Muscle layer of duodenum (tissue), 2 donors: ENCODE data around the gene HDC.

Experiments used
- H3K27ac ChIP-seq: one replicate; pipeline ENCODE4 v1.7.0; 2013; ENCODE audit warnings: mild to moderate bottlenecking, low read length
- H3K27me3 ChIP-seq: one replicate; pipeline ENCODE4 v1.7.0; 2013; ENCODE audit warnings: low read depth, mild to moderate bottlenecking, control low read depth, low read length
- H3K36me3 ChIP-seq, 2 donors: one replicate each; pipeline ENCODE4 v1.7.0; 2013; ENCODE audit warnings: low read length in 2 of 2, control low read depth in 1 of 2, mild to moderate bottlenecking in 1 of 2; ENCODE audit not compliant: insufficient read depth in 2 of 2, control insufficient read depth in 1 of 2
- H3K4me1 ChIP-seq, 2 donors: one replicate each; pipeline ENCODE4 v1.7.0; 2013; ENCODE audit warnings: low read length in 2 of 2, mild to moderate bottlenecking in 2 of 2, control low read depth in 1 of 2, moderate library complexity in 1 of 2; ENCODE audit not compliant: insufficient read depth in 2 of 2, control insufficient read depth in 1 of 2
- H3K4me3 ChIP-seq, 2 donors: one replicate each; pipeline ENCODE4 v1.7.0; 2013; ENCODE audit warnings: low read length in 2 of 2, low read depth in 1 of 2, mild to moderate bottlenecking in 1 of 2
- H3K9me3 ChIP-seq, 2 donors: one replicate each; pipeline ENCODE4 v1.7.0; 2013; ENCODE audit warnings: low read length in 2 of 2, control low read depth in 1 of 2, mild to moderate bottlenecking in 1 of 2; ENCODE audit not compliant: control insufficient read depth in 1 of 2
- donor health status: healthy.

The HDC gene

GRCh38 chr15:50241684-50242450 is 23.7 kb downstream of the HDC start:
- H3K27ac ChIP-seq: no peak overlapping the region
- H3K4me1 ChIP-seq: no peaks in the 10 kb centered on the region
- no peaks in the 10 kb centered on the region for H3K9me3 ChIP-seq
- H3K4me3 ChIP-seq: no peak overlapping the region
- no peaks in the 10 kb centered on the region for H3K36me3 ChIP-seq
- H3K27me3 ChIP-seq: no peaks in the 10 kb centered on the region

- H3K4me3 ChIP-seq: no peak overlapping the region
- H3K27ac ChIP-seq: no peak overlapping the region
- H3K36me3 ChIP-seq: no peaks in the 10 kb centered on the region
- no peaks in the 10 kb centered on the region for H3K27me3 ChIP-seq
- no peaks in the 10 kb centered on the region for H3K9me3 ChIP-seq
- no peaks in the 10 kb centered on the region for H3K4me1 ChIP-seq
These were observed 27.3 kb downstream of the HDC start for GRCh38 chr15:50238255-50238654.

GRCh38 chr15:50236433-50236832 is 29.1 kb downstream of the HDC start:
- no peaks in the 10 kb centered on the region for H3K36me3 ChIP-seq
- H3K27ac ChIP-seq: no peak overlapping the region
- no peaks in the 10 kb centered on the region for H3K27me3 ChIP-seq
- H3K9me3 ChIP-seq: no peaks in the 10 kb centered on the region
- H3K4me1 ChIP-seq: no peaks in the 10 kb centered on the region
- no peak overlapping the region for H3K4me3 ChIP-seq

- Histone ChIP-seq H3K36me3 (no peaks in the 10 kb centered on the region), H3K9me3 (no peaks in the 10 kb centered on the region), H3K27ac (no peak overlapping the region), H3K4me3 (no peak overlapping the region), H3K4me1 (no peaks in the 10 kb centered on the region), H3K27me3 (no peaks in the 10 kb centered on the region)
These were observed 29.7 kb downstream of the HDC start for GRCh38 chr15:50235794-50236193.

GRCh38 chr15:50234764-50235163 is 30.8 kb downstream of the HDC start:
- Histone ChIP-seq H3K4me1 (no peaks in the 10 kb centered on the region), H3K27me3 (no peaks in the 10 kb centered on the region), H3K27ac (no peak overlapping the region), H3K4me3 (no peak overlapping the region), H3K9me3 (no peaks in the 10 kb centered on the region), H3K36me3 (no peaks in the 10 kb centered on the region)

GRCh38 chr15:50233192-50233736 is 32.3 kb downstream of the HDC start:
- Histone ChIP-seq H3K36me3 (no peaks in the 10 kb centered on the region), H3K4me3 (no peak overlapping the region), H3K27me3 (no peaks in the 10 kb centered on the region), H3K9me3 (no peaks in the 10 kb centered on the region), H3K27ac (no peak overlapping the region), H3K4me1 (no peaks in the 10 kb centered on the region)

GRCh38 chr15:50232791-50233190 is 32.7 kb downstream of the HDC start:
- Histone ChIP-seq H3K27ac (no peak overlapping the region), H3K27me3 (no peaks in the 10 kb centered on the region), H3K9me3 (no peaks in the 10 kb centered on the region)

GRCh38 chr15:50231761-50232160 is 33.8 kb downstream of the HDC start:
- Histone ChIP-seq H3K27ac (no peak overlapping the region), H3K4me3 (no peak overlapping the region), H3K9me3 (no peaks in the 10 kb centered on the region), H3K36me3 (no peaks in the 10 kb centered on the region), H3K4me1 (no peaks in the 10 kb centered on the region), H3K27me3 (no peaks in the 10 kb centered on the region)

More at GRCh38 chr15:50232791-50233190, 32.7 kb downstream of the HDC start:
- no peak overlapping the region for H3K4me3 ChIP-seq
- H3K36me3 ChIP-seq: no peaks in the 10 kb centered on the region
- H3K4me1 ChIP-seq: no peaks in the 10 kb centered on the region

- H3K4me3 ChIP-seq: no peak overlapping the region
- H3K27me3 ChIP-seq: no peaks in the 10 kb centered on the region
- no peak overlapping the region for H3K27ac ChIP-seq
- no peaks in the 10 kb centered on the region for H3K4me1 ChIP-seq
- no peaks in the 10 kb centered on the region for H3K9me3 ChIP-seq
- no peaks in the 10 kb centered on the region for H3K36me3 ChIP-seq
These were observed 36.2 kb downstream of the HDC start for GRCh38 chr15:50229336-50229735.

- no peak overlapping the region for H3K27ac ChIP-seq
- no peaks in the 10 kb centered on the region for H3K4me1 ChIP-seq
- H3K27me3 ChIP-seq: no peaks in the 10 kb centered on the region
- H3K36me3 ChIP-seq: no peaks in the 10 kb centered on the region
- H3K4me3 ChIP-seq: no peak overlapping the region
- no peaks in the 10 kb centered on the region for H3K9me3 ChIP-seq
These were observed 36.7 kb downstream of the HDC start for GRCh38 chr15:50228866-50229265.

GRCh38 chr15:50227076-50227475 is 38.5 kb downstream of the HDC start:
- no peaks in the 10 kb centered on the region for H3K4me1 ChIP-seq
- no peak overlapping the region for H3K27ac ChIP-seq
- H3K4me3 ChIP-seq: no peak overlapping the region
- H3K27me3 ChIP-seq: no peaks in the 10 kb centered on the region
- H3K9me3 ChIP-seq: no peaks in the 10 kb centered on the region
- H3K36me3 ChIP-seq: no peaks in the 10 kb centered on the region

GRCh38 chr15:50225938-50226337 is 39.6 kb downstream of the HDC start:
- H3K27ac ChIP-seq: no peak overlapping the region

More at GRCh38 chr15:50225938-50226337, 39.6 kb downstream of the HDC start:
- no peaks in the 10 kb centered on the region for H3K9me3 ChIP-seq
- no peaks in the 10 kb centered on the region for H3K36me3 ChIP-seq
- H3K4me1 ChIP-seq: no peaks in the 10 kb centered on the region
- H3K27me3 ChIP-seq: no peaks in the 10 kb centered on the region
- no peak overlapping the region for H3K4me3 ChIP-seq
